ENCODE results near the gene CALCOCO1. TPM values are rescaled to one million over a fixed set of nuclear protein-coding genes. Genes with fewer than 3 reads are reported as not detected.

CALCOCO1 gene
- total RNA-seq, 1 donor from 2014 or later, result 25.3 TPM

- Histone ChIP-seq H2AFZ (replicated peaks) (no peak overlapping the region), H3K9ac (no peak overlapping the region), H3K4me2 (no peak overlapping the region), H3K79me2 (ENCODE audit: low read depth) (no peaks in the 10 kb centered on the region), H3F3A (ENCODE audit: low read depth) (no peaks in the 10 kb centered on the region), H3K27me3 (peaks cover 58% of the 10 kb centered on the region), H4K20me1 (ENCODE audit: low read depth) (no peaks in the 10 kb centered on the region), H3K4me1 (no peaks in the 10 kb centered on the region), H3K36me3 (no peaks in the 10 kb centered on the region), H3K27ac (no peak overlapping the region), H3K9me3 (ENCODE audit: low read depth) (no peaks in the 10 kb centered on the region), H3K4me3 (no peak overlapping the region)
- no peak for TF ChIP-seq EZH2phosphoT487 (IDR thresholded peaks at IDR 0.05)
- TF ChIP-seq CTCF (IDR thresholded peaks at IDR 0.05), result no peak
- TF ChIP-seq EZH2 (IDR thresholded peaks at IDR 0.05), result no peak
- no peak overlapping the region for H3K4me3 Mint-ChIP-seq
- no peaks in the 10 kb centered on the region for H3K9me3 Mint-ChIP-seq
- DNase-seq (ENCODE audit: low spot score), result no peak
- peaks cover 16% of the 10 kb centered on the region for H3K4me1 Mint-ChIP-seq
- H3K36me3 Mint-ChIP-seq, result peaks cover 9% of the 10 kb centered on the region
- no peak overlapping the region for H3K27ac Mint-ChIP-seq
- H3K27me3 Mint-ChIP-seq (ENCODE audit: insufficient read depth, low read depth), result peaks cover 12% of the 10 kb centered on the region
Observed at GRCh38 chr12:53709671-53710070, 17.6 kb downstream of the CALCOCO1 start.

- peaks cover 16% of the 10 kb centered on the region for H3K27me3 Mint-ChIP-seq (ENCODE audit: insufficient read depth, low read depth)
- no peak overlapping the region for H3K4me3 ChIP-seq
- H3K27ac ChIP-seq, result no peak overlapping the region
Observed at GRCh38 chr12:53706080-53706479, 21.2 kb downstream of the CALCOCO1 start.

GRCh38 chr12:53703756-53704155 is 23.5 kb downstream of the CALCOCO1 start:
- Mint-ChIP-seq H3K4me3 (no peak overlapping the region), H3K36me3 (no peaks in the 10 kb centered on the region), H3K27me3 (ENCODE audit: insufficient read depth, low read depth) (peaks cover 27% of the 10 kb centered on the region), H3K27ac (no peak overlapping the region), H3K4me1 (peaks cover 6% of the 10 kb centered on the region), H3K9me3 (no peaks in the 10 kb centered on the region)
- Histone ChIP-seq H3K4me3 (no peak overlapping the region), H2AFZ (replicated peaks) (no peak overlapping the region), H3K9me3 (ENCODE audit: low read depth) (no peaks in the 10 kb centered on the region), H3K79me2 (ENCODE audit: low read depth) (no peaks in the 10 kb centered on the region), H4K20me1 (ENCODE audit: low read depth) (no peaks in the 10 kb centered on the region), H3F3A (ENCODE audit: low read depth) (no peaks in the 10 kb centered on the region), H3K4me1 (peaks cover 3% of the 10 kb centered on the region), H3K4me2 (no peak overlapping the region), H3K27ac (no peak overlapping the region), H3K9ac (no peak overlapping the region), H3K36me3 (no peaks in the 10 kb centered on the region), H3K27me3 (peaks cover 100% of the 10 kb centered on the region)
- no peak for DNase-seq (ENCODE audit: low spot score)
- no peak for TF ChIP-seq EZH2phosphoT487 (IDR thresholded peaks at IDR 0.05)
- TF ChIP-seq EZH2 (IDR thresholded peaks at IDR 0.05), result no peak
- no peak for TF ChIP-seq CTCF (IDR thresholded peaks at IDR 0.05)

More at GRCh38 chr12:53706080-53706479, 21.2 kb downstream of the CALCOCO1 start:
- Histone ChIP-seq H3K36me3 (no peaks in the 10 kb centered on the region), H4K20me1 (ENCODE audit: low read depth) (no peaks in the 10 kb centered on the region), H3K4me2 (no peak overlapping the region), H2AFZ (replicated peaks) (no peak overlapping the region), H3K4me1 (peaks cover 3% of the 10 kb centered on the region), H3K27me3 (peaks cover 94% of the 10 kb centered on the region), H3K79me2 (ENCODE audit: low read depth) (no peaks in the 10 kb centered on the region), H3K9me3 (ENCODE audit: low read depth) (no peaks in the 10 kb centered on the region), H3K9ac (no peak overlapping the region), H3F3A (ENCODE audit: low read depth) (no peaks in the 10 kb centered on the region)
- peaks cover 6% of the 10 kb centered on the region for H3K4me1 Mint-ChIP-seq
- DNase-seq (ENCODE audit: low spot score), result no peak
- H3K4me3 Mint-ChIP-seq, result no peak overlapping the region
- TF ChIP-seq EZH2 (IDR thresholded peaks at IDR 0.05), result no peak
- no peak for TF ChIP-seq CTCF (IDR thresholded peaks at IDR 0.05)
- TF ChIP-seq EZH2phosphoT487 (IDR thresholded peaks at IDR 0.05), result no peak
- H3K36me3 Mint-ChIP-seq, result no peaks in the 10 kb centered on the region
- no peaks in the 10 kb centered on the region for H3K9me3 Mint-ChIP-seq
- H3K27ac Mint-ChIP-seq, result no peak overlapping the region
